Spinal cord (tissue), 10 donors: ENCODE measurements around the gene ACIN1. TPM values are rescaled to one million over a fixed set of nuclear protein-coding genes. Genes with fewer than 3 reads are reported as not detected.

Experiments used
- DNase-seq, 6 donors: peaks; one replicate each; pipeline versions ENCODE4 v3.0.0 to v3.0.0-alpha.2; 2013 to 2015; ENCODE audit warnings: low spot score in 6 of 6, low read depth in 4 of 6
- H3K27ac ChIP-seq: one replicate; pipeline ENCODE4 v1.5.1; 2013; ENCODE audit warnings: low read depth, low read length, control low read depth
- H3K27me3 ChIP-seq: one replicate; pipeline ENCODE4 v1.6.1; 2013; ENCODE audit warnings: low read length; ENCODE audit not compliant: control insufficient read depth, insufficient read depth
- H3K36me3 ChIP-seq: one replicate; pipeline ENCODE4 v1.6.1; 2013; ENCODE audit warnings: low read length; ENCODE audit not compliant: control insufficient read depth, insufficient read depth
- H3K4me1 ChIP-seq: one replicate; pipeline ENCODE4 v1.6.1; 2013; ENCODE audit warnings: low read length; ENCODE audit not compliant: control insufficient read depth, insufficient read depth
- H3K4me3 ChIP-seq: one replicate; pipeline ENCODE4 v1.5.1; 2013; ENCODE audit warnings: low read depth, low read length, control low read depth
- H3K9me3 ChIP-seq: one replicate; pipeline ENCODE4 v1.6.1; 2013; ENCODE audit warnings: low read length; ENCODE audit not compliant: control insufficient read depth, insufficient read depth
- WGBS: methylation state at CpG from one replicate; pipeline ENCODE4 v1.1.5; 2013; ENCODE audit warnings: missing lambda C conversion rate; ENCODE audit not compliant: insufficient coverage; 5-methylcytosine and 5-hydroxymethylcytosine counted together
- polyA plus RNA-seq, 2 donors: library from polyadenylated mRNA; unstranded; fragments of 120-200 nt; gene quantifications; one replicate each; pipeline ENCODE4 v1.2.1, GENCODE V29; 2013; ENCODE audit not compliant: insufficient read length in 2 of 2
- total RNA-seq, 2 donors: library from RNA; depleted of rRNA in 1 of 2; stranded (reverse); fragments of 120-200 nt in 1 of 2; fragments of >200 nt in 1 of 2; gene quantifications; one replicate each; pipeline versions ENCODE4 v1.2.3 to v1.2.4, GENCODE V29; 2013 to 2014
- donor health status: healthy.

The ACIN1 gene
- total and polyA plus RNA-seq, 4 donors = 63.2 to 229 (median 160) TPM

GRCh38 chr14:23009483-23009938 lies 85.4 kb downstream of the ACIN1 start:
- no peaks in the 10 kb centered on the region for H3K36me3 ChIP-seq

GRCh38 chr14:23008831-23009230 lies 86.1 kb downstream of the ACIN1 start:
- no peaks in the 10 kb centered on the region for H3K9me3 ChIP-seq
- peaks cover 13% of the 10 kb centered on the region for H3K4me1 ChIP-seq
- peak in 1 of 6 donors; percentile 82 for DNase-seq
- no peaks in the 10 kb centered on the region for H3K36me3 ChIP-seq
- peak overlapping the region; percentile 15 for H3K27ac ChIP-seq
- H3K4me3 ChIP-seq = no peak overlapping the region
- H3K27me3 ChIP-seq = no peaks in the 10 kb centered on the region
- 40% methylated on average over 2 of the region's 3 CpGs for WGBS

More at GRCh38 chr14:23009483-23009938, 85.4 kb downstream of the ACIN1 start:
- peaks cover 13% of the 10 kb centered on the region for H3K4me1 ChIP-seq
- peak overlapping the region; percentile 72 for H3K27ac ChIP-seq
- no peaks in the 10 kb centered on the region for H3K27me3 ChIP-seq
- H3K9me3 ChIP-seq = no peaks in the 10 kb centered on the region
- peak overlapping the region; percentile 57 for H3K4me3 ChIP-seq
- no CpG with 5 or more reads among the region's 8 CpGs for WGBS
- no peak for DNase-seq

Other genes with a start within 250 kb of the ACIN1 start
- gene LRP10, start 223.4 kb downstream of the ACIN1 start, total RNA-seq = 10 to 100 TPM; 20.3 to 37.7 TPM
- 10 to 100 TPM; 54.6 to 57.1 TPM for gene LRP10, start 223.4 kb downstream of the ACIN1 start, polyA plus RNA-seq
- gene REM2, start 211.9 kb downstream of the ACIN1 start, total RNA-seq = 1 to 10 TPM; 1.3 to 2.1 TPM
- gene REM2, start 211.9 kb downstream of the ACIN1 start, polyA plus RNA-seq = 1 to 10 TPM; 8.2 to 8.9 TPM
- gene RBM23, start 176.0 kb downstream of the ACIN1 start, total RNA-seq = 100 to 1,000 TPM; 127 to 145 TPM
- gene RBM23, start 176.0 kb downstream of the ACIN1 start, polyA plus RNA-seq = 100 to 1,000 TPM; 111 to 126 TPM
- gene PRMT5, start 165.8 kb downstream of the ACIN1 start, total RNA-seq = 10 to 100 TPM; 51.3 to 60.3 TPM
- gene PRMT5, start 165.8 kb downstream of the ACIN1 start, polyA plus RNA-seq = 10 to 100 TPM; 83.5 to 88.8 TPM
- gene HAUS4, start 138.0 kb downstream of the ACIN1 start, total RNA-seq = 10 to 100 TPM; 37.2 to 41.5 TPM
- gene HAUS4, start 138.0 kb downstream of the ACIN1 start, polyA plus RNA-seq = 10 to 100 TPM; 31.7 to 40.7 TPM
- gene AJUBA, start 112.6 kb downstream of the ACIN1 start, total RNA-seq = 10 to 100 TPM; 11.1 to 27.7 TPM
- 10 to 100 TPM in 1 of 2 donors, 1 to 10 TPM in 1; 7.6 to 13.3 TPM for gene AJUBA, start 112.6 kb downstream of the ACIN1 start, polyA plus RNA-seq
- gene C14orf93, start 85.0 kb downstream of the ACIN1 start, total RNA-seq = 10 to 100 TPM in 1 of 2 donors, 1 to 10 TPM in 1; 3.8 to 11.7 TPM
- gene C14orf93, start 85.0 kb downstream of the ACIN1 start, polyA plus RNA-seq = 10 to 100 TPM in 1 of 2 donors, 1 to 10 TPM in 1; 7.9 to 13.4 TPM
- 100 to 1,000 TPM; 132 to 149 TPM for gene PSMB5, start 60.2 kb downstream of the ACIN1 start, total RNA-seq
- gene PSMB5, start 60.2 kb downstream of the ACIN1 start, polyA plus RNA-seq = 100 to 1,000 TPM; 209 to 211 TPM
- not detected for gene PSMB11, start 52.9 kb downstream of the ACIN1 start, total RNA-seq
- gene PSMB11, start 52.9 kb downstream of the ACIN1 start, polyA plus RNA-seq = not detected
- 10 to 100 TPM in 1 of 2 donors, 1 to 10 TPM in 1; 9.6 to 17.1 TPM for gene CDH24, start 37.6 kb downstream of the ACIN1 start, total RNA-seq
- gene CDH24, start 37.6 kb downstream of the ACIN1 start, polyA plus RNA-seq = 10 to 100 TPM; 37.9 to 46.0 TPM
- gene C14orf119, start 369 bp upstream of the ACIN1 start, total RNA-seq = 10 to 100 TPM; 35.4 to 57.2 TPM
- 10 to 100 TPM; 50.5 to 55.4 TPM for gene C14orf119, start 369 bp upstream of the ACIN1 start, polyA plus RNA-seq
- under 1 TPM; 0.10 to 0.61 TPM for gene CIROP, start 9.9 kb upstream of the ACIN1 start, total RNA-seq
- under 1 TPM; 0.06 to 0.10 TPM for gene CIROP, start 9.9 kb upstream of the ACIN1 start, polyA plus RNA-seq
- gene CEBPE, start 24.1 kb upstream of the ACIN1 start, total RNA-seq = 1 to 10 TPM in 1 of 2 donors, under 1 TPM in 1; 0.17 to 1.5 TPM
- not detected for gene CEBPE, start 24.1 kb upstream of the ACIN1 start, polyA plus RNA-seq
- gene SLC7A8, start 88.5 kb upstream of the ACIN1 start, total RNA-seq = 10 to 100 TPM in 1 of 2 donors, 1 to 10 TPM in 1; 8.6 to 18.9 TPM
- gene SLC7A8, start 88.5 kb upstream of the ACIN1 start, polyA plus RNA-seq = 10 to 100 TPM; 15.6 to 18.7 TPM
- gene RNF212B, start 142.8 kb upstream of the ACIN1 start, total RNA-seq = not detected
- gene RNF212B, start 142.8 kb upstream of the ACIN1 start, polyA plus RNA-seq = not detected
- 10 to 100 TPM in 1 of 2 donors, 1 to 10 TPM in 1; 4.9 to 15.0 TPM for gene HOMEZ, start 191.0 kb upstream of the ACIN1 start, total RNA-seq
- gene HOMEZ, start 191.0 kb upstream of the ACIN1 start, polyA plus RNA-seq = 10 to 100 TPM; 12.0 to 13.5 TPM
- 10 to 100 TPM; 11.3 to 15.7 TPM for gene PPP1R3E, start 207.7 kb upstream of the ACIN1 start, total RNA-seq
- gene PPP1R3E, start 207.7 kb upstream of the ACIN1 start, polyA plus RNA-seq = 10 to 100 TPM; 30.7 to 37.2 TPM
- gene BCL2L2, start 211.7 kb upstream of the ACIN1 start, total RNA-seq = 10 to 100 TPM; 22.4 to 27.7 TPM
- gene BCL2L2, start 211.7 kb upstream of the ACIN1 start, polyA plus RNA-seq = 10 to 100 TPM; 37.4 to 41.1 TPM
- gene PABPN1, start 226.3 kb upstream of the ACIN1 start, total RNA-seq = 100 to 1,000 TPM in 1 of 2 donors, 10 to 100 TPM in 1; 94.9 to 117 TPM
- 100 to 1,000 TPM; 235 to 282 TPM for gene PABPN1, start 226.3 kb upstream of the ACIN1 start, polyA plus RNA-seq